Gastroesophageal sphincter (tissue), 2 donors: ENCODE data around the gene ZMYND10.

Experiments
- POLR2A ChIP-seq, 2 donors: fragments of 450-650 bp; IDR thresholded peaks; one replicate each; pipeline ENCODE4 v1.6.1; 2017; ENCODE audit warnings: antibody characterized with exemption in 2 of 2, mild to moderate bottlenecking in 2 of 2, moderate library complexity in 1 of 2
- POLR2AphosphoS5 ChIP-seq: sonication (generic); formaldehyde crosslinking; IDR thresholded peaks from one replicate; pipeline ENCODE4 v1.6.1; 2017; ENCODE audit warnings: antibody characterized with exemption

GRCh38 chr3:50370594-50370993 lies 25.1 kb upstream of the ZMYND10 start:
- TF ChIP-seq POLR2AphosphoS5 = no peak
- no peak for TF ChIP-seq POLR2A (IDR thresholded peaks at IDR 0.05)
